Stomach (tissue), 9 donors: ENCODE data around the gene TENT5C. TPM values are rescaled to one million over a fixed set of nuclear protein-coding genes. Genes with fewer than 3 reads are reported as not detected.

Source experiments
- DNase-seq, 2 donors: peaks; one replicate each; pipeline versions ENCODE4 v3.0.0 to v3.0.0-alpha.2; 2013 to 2019
- H3K27ac ChIP-seq, 5 donors: fragments of 200-600 bp in 4 of 5; sonication (generic) in 4 of 5; one replicate each; pipeline ENCODE4 v1.5.1; 2013 to 2019; ENCODE audit warnings: mild to moderate bottlenecking in 1 of 5, moderate library complexity in 1 of 5
- H3K27me3 ChIP-seq, 3 donors: fragments of 200-600 bp; sonication (generic); one replicate each; pipeline ENCODE4 v1.5.1; 2017 to 2019; ENCODE audit warnings: mixed run types in 1 of 3
- H3K36me3 ChIP-seq, 4 donors: fragments of 200-600 bp; sonication (generic); 1 replicate in 3 of 4; 2 replicates in 1 of 4; pipeline ENCODE4 v1.5.1; 2016 to 2019
- H3K4me1 ChIP-seq, 4 donors: fragments of 200-600 bp; sonication (generic); one replicate each; pipeline ENCODE4 v1.5.1; 2016 to 2019
- H3K4me3 ChIP-seq, 4 donors: fragments of 200-600 bp; sonication (generic) in 3 of 4; one replicate each; pipeline ENCODE4 v1.5.1; 2016 to 2019; ENCODE audit warnings: mild to moderate bottlenecking in 1 of 4
- H3K9me3 ChIP-seq, 4 donors: fragments of 200-600 bp; sonication (generic); one replicate each; pipeline ENCODE4 v1.5.1; 2016 to 2019
- EP300 ChIP-seq: sonication (generic); formaldehyde crosslinking; IDR thresholded peaks from one replicate; pipeline ENCODE4 v1.6.1; 2017; ENCODE audit warnings: antibody characterized with exemption
- POLR2A ChIP-seq, 4 donors: fragments of 450-650 bp; IDR thresholded peaks; one replicate each; pipeline ENCODE4 v1.6.1; 2016; ENCODE audit warnings: antibody characterized with exemption in 4 of 4, control low read depth in 2 of 4, mild to moderate bottlenecking in 1 of 4, moderate library complexity in 1 of 4
- POLR2AphosphoS5 ChIP-seq, 3 donors: sonication (generic); formaldehyde crosslinking; IDR thresholded peaks; one replicate each; pipeline ENCODE4 v1.6.1; 2016; ENCODE audit warnings: antibody characterized with exemption in 3 of 3
- WGBS, 5 donors: extraction: QIAGEN DNeasy Blood & Tissue Kit in 3 of 5; methylation state at CpG; one replicate each; pipeline versions ENCODE4 v1.1.5 to v1.1.7; 2013 to 2018; 5-methylcytosine and 5-hydroxymethylcytosine counted together
- intact Hi-C: fragments of 100-400 bp; cut with DNase I; formaldehyde crosslinking; loops from one replicate; pipeline ENCODE4 v1.15.1; 2023; ENCODE audit warnings: low total_unique reads
- polyA plus RNA-seq, 3 donors: library from polyadenylated mRNA; stranded (reverse); fragments of 200-250 nt; gene quantifications; one replicate each; pipeline ENCODE4 v1.2.3, GENCODE V29; 2013
- total RNA-seq, 5 donors: library from RNA; depleted of rRNA; stranded (reverse); fragments of >200 nt; gene quantifications; one replicate each; pipeline versions ENCODE4 v1.1.0 to v1.2.3, GENCODE V29; 2014 to 2016
- TF ChIP-seq, protein P1 (sequence below), 7 experiments: fragments of 450-650 bp in 4 of 7; fragments of 200-600 bp in 3 of 7; sonication (generic) in 3 of 7; IDR thresholded peaks; one replicate each; pipeline ENCODE4 v1.5.1; 2016 to 2019; ENCODE audit warnings: antibody characterized with exemption in 7 of 7, control low read depth in 2 of 7, mild to moderate bottlenecking in 1 of 7
- donor health status: healthy with polysubstance abuse.
- donor health status: Bipolar disorder and iron deficiency.
- donor health status: healthy.

The TENT5C gene
- total and polyA plus RNA-seq, 8 donors = 6.0 to 28.1 (median 11.4) TPM

- Histone ChIP-seq H3K4me3 (no peak overlapping the region), H3K27ac (peak overlapping the region; percentile 40 to 64 (median 46)), H3K36me3 (no peaks in the 10 kb centered on the region), H3K4me1 (peaks cover 37 to 90% (median 74%) of the 10 kb centered on the region in 4 donors), H3K27me3 (no peaks in the 10 kb centered on the region), H3K9me3 (no peaks in the 10 kb centered on the region)
- WGBS, 5 donors = 56 to 80% (median 62%) methylated on average over 11 to 15 of the region's 15 CpGs
- intact Hi-C loops = no loop called here
- TF ChIP-seq, protein P1, sequence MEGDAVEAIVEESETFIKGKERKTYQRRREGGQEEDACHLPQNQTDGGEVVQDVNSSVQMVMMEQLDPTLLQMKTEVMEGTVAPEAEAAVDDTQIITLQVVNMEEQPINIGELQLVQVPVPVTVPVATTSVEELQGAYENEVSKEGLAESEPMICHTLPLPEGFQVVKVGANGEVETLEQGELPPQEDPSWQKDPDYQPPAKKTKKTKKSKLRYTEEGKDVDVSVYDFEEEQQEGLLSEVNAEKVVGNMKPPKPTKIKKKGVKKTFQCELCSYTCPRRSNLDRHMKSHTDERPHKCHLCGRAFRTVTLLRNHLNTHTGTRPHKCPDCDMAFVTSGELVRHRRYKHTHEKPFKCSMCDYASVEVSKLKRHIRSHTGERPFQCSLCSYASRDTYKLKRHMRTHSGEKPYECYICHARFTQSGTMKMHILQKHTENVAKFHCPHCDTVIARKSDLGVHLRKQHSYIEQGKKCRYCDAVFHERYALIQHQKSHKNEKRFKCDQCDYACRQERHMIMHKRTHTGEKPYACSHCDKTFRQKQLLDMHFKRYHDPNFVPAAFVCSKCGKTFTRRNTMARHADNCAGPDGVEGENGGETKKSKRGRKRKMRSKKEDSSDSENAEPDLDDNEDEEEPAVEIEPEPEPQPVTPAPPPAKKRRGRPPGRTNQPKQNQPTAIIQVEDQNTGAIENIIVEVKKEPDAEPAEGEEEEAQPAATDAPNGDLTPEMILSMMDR (IDR thresholded peaks at IDR 0.05) = no peak
- TF ChIP-seq EP300 (no peak), POLR2A (IDR thresholded peaks at IDR 0.05) (no peak), POLR2AphosphoS5 (IDR thresholded peaks at IDR 0.05) (no peak)
- no peak for DNase-seq
Observed at GRCh38 chr1:117630423-117630998, 24.7 kb downstream of the TENT5C start.

GRCh38 chr1:117631359-117632160, 25.7 kb downstream of the TENT5C start:
- no peaks in the 10 kb centered on the region for H3K36me3 ChIP-seq
- peak in 1 of 2 donors; percentile 62 for DNase-seq
- no peak for TF ChIP-seq EP300
- TF ChIP-seq, protein P1 (IDR thresholded peaks at IDR 0.05) = no peak
- no peak for TF ChIP-seq POLR2AphosphoS5 (IDR thresholded peaks at IDR 0.05)
- no peak for TF ChIP-seq POLR2A (IDR thresholded peaks at IDR 0.05)
- H3K9me3 ChIP-seq = no peaks in the 10 kb centered on the region
- H3K27me3 ChIP-seq = no peaks in the 10 kb centered on the region
- intact Hi-C loops = no loop called here
- 28 to 51% (median 42%) methylated on average over 7 of the region's 7 CpGs for WGBS, 5 donors
- peak overlapping the region; percentile 40 to 64 (median 46) for H3K27ac ChIP-seq
- H3K4me1 ChIP-seq = peaks cover 37 to 80% (median 68%) of the 10 kb centered on the region in 4 donors
- H3K4me3 ChIP-seq = no peak overlapping the region

GRCh38 chr1:117632269-117633067, 26.6 kb downstream of the TENT5C start:
- DNase-seq = peak; percentile 81 to 82
- H3K27me3 ChIP-seq = no peaks in the 10 kb centered on the region
- no peak overlapping the region for H3K4me3 ChIP-seq
- peak overlapping the region; percentile 47 to 70 (median 57) for H3K27ac ChIP-seq
- no peak for TF ChIP-seq POLR2A (IDR thresholded peaks at IDR 0.05)
- TF ChIP-seq POLR2AphosphoS5 (IDR thresholded peaks at IDR 0.05) = peak in 2 of 3 donors; percentile 69 to 81
- TF ChIP-seq, protein P1 (IDR thresholded peaks at IDR 0.05) = peak in 1 of 7 experiments; percentile 6
- no peak for TF ChIP-seq EP300
- no peaks in the 10 kb centered on the region for H3K36me3 ChIP-seq
- intact Hi-C loops = no loop called here
- 20 to 49% (median 39%) methylated on average over 6 of the region's 6 CpGs for WGBS, 5 donors
- no peaks in the 10 kb centered on the region for H3K9me3 ChIP-seq
- H3K4me1 ChIP-seq = peaks cover 37 to 71% (median 59%) of the 10 kb centered on the region in 4 donors

DNA sequence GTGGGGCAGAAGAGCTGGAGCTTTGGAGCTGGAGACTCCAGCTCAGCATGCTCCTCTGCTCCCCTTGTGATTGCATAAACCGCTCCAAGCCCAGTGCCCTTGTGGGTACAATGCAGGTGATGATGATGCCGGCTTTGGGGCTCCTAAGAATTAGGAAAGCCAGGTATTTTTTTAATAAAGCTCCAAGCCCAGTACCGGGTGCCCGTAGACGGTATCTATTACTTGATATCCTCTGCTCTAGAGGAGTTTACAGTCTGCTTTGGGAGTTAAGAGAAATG, 27.2 kb downstream of the TENT5C start:
- Histone ChIP-seq H3K4me3 (no peak overlapping the region), H3K36me3 (no peaks in the 10 kb centered on the region), H3K27me3 (no peaks in the 10 kb centered on the region), H3K4me1 (peaks cover 37 to 65% (median 56%) of the 10 kb centered on the region in 4 donors), H3K9me3 (no peaks in the 10 kb centered on the region), H3K27ac (peak overlapping the region; percentile 47 to 70 (median 57))
- DNase-seq = no peak
- TF ChIP-seq POLR2A (IDR thresholded peaks at IDR 0.05) = no peak
- TF ChIP-seq, protein P1 (IDR thresholded peaks at IDR 0.05) = no peak
- intact Hi-C loops = no loop called here
- WGBS, 5 donors = 27 to 61% (median 47%) methylated on average over 5 of the region's 5 CpGs
